ENCODE results near the gene KLF16. TPM values are rescaled to one million over a fixed set of nuclear protein-coding genes. Genes with fewer than 3 reads are reported as not detected.
A peak's percentile ranks its signal among the peaks of the same experiment; 100 is the strongest.

Gene KLF16
- total and polyA plus RNA-seq, 2 experiments from 2014 or later: 4.6 to 11.0 TPM

- Histone ChIP-seq H3K9ac (no peak overlapping the region), H3K9me2 (ENCODE audit: insufficient read depth) (no peaks in the 10 kb centered on the region), H3K4me3 (no peak overlapping the region), H3F3A (ENCODE audit: insufficient read depth) (no peaks in the 10 kb centered on the region), H3K36me3 (ENCODE audit: low read depth) (no peaks in the 10 kb centered on the region), H3K4me1 (ENCODE audit: insufficient read depth) (peaks cover 3% of the 10 kb centered on the region; the same call in 1 of the 2 replicates), H3K4me2 (ENCODE audit: unreplicated experiment) (no peak overlapping the region), H4K20me1 (ENCODE audit: insufficient read depth) (no peaks in the 10 kb centered on the region), H2AFZ (no peak overlapping the region), H3K9me3 (ENCODE audit: low read depth) (no peaks in the 10 kb centered on the region), H3K79me2 (ENCODE audit: insufficient read depth) (no peaks in the 10 kb centered on the region), H3K27ac (no peak overlapping the region), H3K27me3 (replicated peaks; ENCODE audit: insufficient read depth) (no peaks in the 10 kb centered on the region)
- TF ChIP-seq EZH2phosphoT487 (IDR thresholded peaks at IDR 0.05; ENCODE audit: insufficient read depth, low read depth) (no peak), EZH2 (IDR thresholded peaks at IDR 0.05; ENCODE audit: insufficient read depth, poor library complexity, severe bottlenecking) (no peak)
- no peak for DNase-seq
- in situ Hi-C loops (cut with MboI): no loop called here
- 45 to 46% methylated on average over 20 to 28 of the region's 28 CpGs for WGBS, 2 experiments (ENCODE audit: low coverage in 1 of 2, low lambda C conversion rate in 2 of 2, missing lambda C conversion rate in 2 of 2)
These were observed 56.2 kb downstream of the KLF16 start for GRCh38 chr19:1807030-1807694.

GRCh38 chr19:1806184-1807029 lies 57.0 kb downstream of the KLF16 start:
- Histone ChIP-seq H2AFZ (no peak overlapping the region), H3K79me2 (ENCODE audit: insufficient read depth) (no peaks in the 10 kb centered on the region), H3K4me2 (ENCODE audit: unreplicated experiment) (no peak overlapping the region), H3K4me3 (no peak overlapping the region), H3F3A (ENCODE audit: insufficient read depth) (no peaks in the 10 kb centered on the region), H3K27ac (no peak overlapping the region), H3K9me2 (ENCODE audit: insufficient read depth) (no peaks in the 10 kb centered on the region), H3K27me3 (replicated peaks; ENCODE audit: insufficient read depth) (no peaks in the 10 kb centered on the region), H4K20me1 (ENCODE audit: insufficient read depth) (no peaks in the 10 kb centered on the region), H3K9me3 (ENCODE audit: low read depth) (no peaks in the 10 kb centered on the region), H3K36me3 (ENCODE audit: low read depth) (no peaks in the 10 kb centered on the region), H3K9ac (no peak overlapping the region), H3K4me1 (ENCODE audit: insufficient read depth) (peaks cover under 1% of the 10 kb centered on the region; the same call in 1 of the 2 replicates)
- DNase-seq: no peak
- WGBS, 2 experiments (ENCODE audit: low coverage in 1 of 2, low lambda C conversion rate in 2 of 2, missing lambda C conversion rate in 2 of 2): 86 to 93% methylated on average over 31 to 45 of the region's 45 CpGs
- TF ChIP-seq EZH2 (IDR thresholded peaks at IDR 0.05; ENCODE audit: insufficient read depth, poor library complexity, severe bottlenecking) (no peak), EZH2phosphoT487 (IDR thresholded peaks at IDR 0.05; ENCODE audit: insufficient read depth, low read depth) (no peak)
- in situ Hi-C loops (cut with MboI): no loop called here

DNA sequence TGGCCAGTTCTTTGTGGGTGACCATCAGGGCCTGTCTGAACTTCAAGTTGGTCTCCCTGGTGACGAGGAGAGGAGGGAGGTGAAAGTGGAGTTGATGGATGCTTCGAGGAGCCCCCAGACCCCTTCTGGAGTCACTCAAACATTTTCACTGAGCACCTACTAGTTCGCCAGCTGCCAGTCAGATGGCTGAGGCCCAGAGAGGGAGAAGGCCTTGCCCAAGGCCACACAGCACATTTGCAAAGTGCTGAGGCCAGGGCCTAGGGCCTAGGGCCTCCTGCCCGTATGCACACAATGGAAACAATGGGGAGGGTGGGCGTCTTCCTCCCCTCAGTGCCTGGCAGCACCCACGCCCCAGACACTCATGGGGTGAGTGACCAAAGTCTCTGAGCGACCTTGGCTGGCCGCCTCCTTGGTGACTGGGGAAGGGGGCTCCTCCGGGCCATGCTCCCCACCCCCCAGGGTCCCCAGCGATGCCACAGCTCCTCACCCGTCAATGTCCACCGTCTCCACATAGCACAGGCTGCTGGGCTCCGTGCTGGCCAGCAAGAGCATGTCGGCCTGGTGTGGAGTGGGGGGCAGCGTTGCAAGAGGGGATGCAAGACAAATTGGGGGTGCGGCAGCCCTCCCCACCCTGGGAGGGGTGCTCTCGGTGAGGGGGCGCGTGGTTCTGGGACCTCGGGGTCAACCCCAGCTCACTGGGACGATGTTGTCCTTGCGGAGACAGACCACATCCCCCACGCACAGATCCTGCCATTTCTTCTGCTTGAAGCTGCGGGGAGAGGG lies 57.8 kb downstream of the KLF16 start:
- in situ Hi-C loops (cut with MboI): no loop called here
- Histone ChIP-seq H3K36me3 (ENCODE audit: low read depth) (no peaks in the 10 kb centered on the region), H2AFZ (no peak overlapping the region), H3K27ac (no peak overlapping the region), H3K4me2 (ENCODE audit: unreplicated experiment) (no peak overlapping the region), H3K9me3 (ENCODE audit: low read depth) (no peaks in the 10 kb centered on the region), H3K27me3 (replicated peaks; ENCODE audit: insufficient read depth) (no peaks in the 10 kb centered on the region), H3K9ac (no peak overlapping the region), H3K9me2 (ENCODE audit: insufficient read depth) (no peaks in the 10 kb centered on the region), H3K4me3 (no peak overlapping the region), H3K79me2 (ENCODE audit: insufficient read depth) (no peaks in the 10 kb centered on the region), H4K20me1 (ENCODE audit: insufficient read depth) (no peaks in the 10 kb centered on the region), H3K4me1 (ENCODE audit: insufficient read depth) (no peaks in the 10 kb centered on the region), H3F3A (ENCODE audit: insufficient read depth) (no peaks in the 10 kb centered on the region)
- TF ChIP-seq EZH2phosphoT487 (IDR thresholded peaks at IDR 0.05; ENCODE audit: insufficient read depth, low read depth) (no peak), EZH2 (IDR thresholded peaks at IDR 0.05; ENCODE audit: insufficient read depth, poor library complexity, severe bottlenecking) (no peak)
- DNase-seq: no peak
- WGBS, 2 experiments (ENCODE audit: low coverage in 1 of 2, low lambda C conversion rate in 2 of 2, missing lambda C conversion rate in 2 of 2): 91 to 94% methylated on average over 22 to 24 of the region's 24 CpGs

- WGBS, 2 experiments (ENCODE audit: low coverage in 1 of 2, low lambda C conversion rate in 2 of 2, missing lambda C conversion rate in 2 of 2): 97 to 99% methylated on average over 6 of the region's 6 CpGs
- H3K4me3 ChIP-seq: no peak overlapping the region
- no peaks in the 10 kb centered on the region for H3F3A ChIP-seq (ENCODE audit: insufficient read depth)
- no peak overlapping the region for H2AFZ ChIP-seq
- no peaks in the 10 kb centered on the region for H3K36me3 ChIP-seq (ENCODE audit: low read depth)
- H3K4me1 ChIP-seq (ENCODE audit: insufficient read depth): no peaks in the 10 kb centered on the region
- no peak overlapping the region for H3K27ac ChIP-seq
- H3K27me3 ChIP-seq (replicated peaks; ENCODE audit: insufficient read depth): no peaks in the 10 kb centered on the region
- DNase-seq: no peak
- H3K9ac ChIP-seq: no peak overlapping the region
- no peak overlapping the region for H3K4me2 ChIP-seq (ENCODE audit: unreplicated experiment)
- TF ChIP-seq EZH2 (IDR thresholded peaks at IDR 0.05; ENCODE audit: insufficient read depth, poor library complexity, severe bottlenecking): no peak
- H4K20me1 ChIP-seq (ENCODE audit: insufficient read depth): no peaks in the 10 kb centered on the region
- H3K9me3 ChIP-seq (ENCODE audit: low read depth): no peaks in the 10 kb centered on the region
- in situ Hi-C loops (cut with MboI): no loop called here
- no peaks in the 10 kb centered on the region for H3K9me2 ChIP-seq (ENCODE audit: insufficient read depth)
- no peaks in the 10 kb centered on the region for H3K79me2 ChIP-seq (ENCODE audit: insufficient read depth)
These were observed 58.5 kb downstream of the KLF16 start for GRCh38 chr19:1804858-1805257.

MicroRNAs encoded within 50 kb of the gene (microRNA counts, 767-probe panel; counts per million panel counts)
- microRNA hsa-miR-1909-3p: 447 counts per million, percentile 86 among the panel's probes with 10 or more counts

Small RNA genes within 50 kb of the gene (microRNA-seq; reads per million reads assigned to microRNA genes)
- gene MIR1909 (ENCODE audit: borderline number of aligned reads): 7.7 reads per million, percentile 12 among the genes with 10 or more reads in this experiment

Other genes starting within 250 kb of the KLF16 start
- gene TCF3, start 211.0 kb downstream of the KLF16 start, total RNA-seq (2014; rRNA removed; shearing (Covaris generic)): 58.9 and 60.6 TPM in 2 replicates
- 16.2 and 18.3 TPM in 2 replicates for gene TCF3, start 211.0 kb downstream of the KLF16 start, polyA plus RNA-seq (2016; fragmentation: Nextera tagmentation; extraction: Ambion mirVana)
- gene ONECUT3, start 110.1 kb downstream of the KLF16 start, total RNA-seq (2014; rRNA removed; shearing (Covaris generic)): not detected in 2 replicates
- not detected in 2 replicates for gene ONECUT3, start 110.1 kb downstream of the KLF16 start, polyA plus RNA-seq (2016; fragmentation: Nextera tagmentation; extraction: Ambion mirVana)
- 0.32 and 2.5 TPM in 2 replicates for gene ATP8B3, start 51.3 kb downstream of the KLF16 start, total RNA-seq (2014; rRNA removed; shearing (Covaris generic))
- 1.8 and 1.9 TPM in 2 replicates for gene ATP8B3, start 51.3 kb downstream of the KLF16 start, polyA plus RNA-seq (2016; fragmentation: Nextera tagmentation; extraction: Ambion mirVana)
- 4.2 and 5.2 TPM in 2 replicates for gene REXO1, start 15.1 kb downstream of the KLF16 start, total RNA-seq (2014; rRNA removed; shearing (Covaris generic))
- gene REXO1, start 15.1 kb downstream of the KLF16 start, polyA plus RNA-seq (2016; fragmentation: Nextera tagmentation; extraction: Ambion mirVana): 4.2 and 4.9 TPM in 2 replicates
- 147 and 157 TPM in 2 replicates for gene ABHD17A, start 21.9 kb upstream of the KLF16 start, total RNA-seq (2014; rRNA removed; shearing (Covaris generic))
- gene ABHD17A, start 21.9 kb upstream of the KLF16 start, polyA plus RNA-seq (2016; fragmentation: Nextera tagmentation; extraction: Ambion mirVana): 37.6 and 39.4 TPM in 2 replicates
- gene ADAT3, start 41.8 kb upstream of the KLF16 start, total RNA-seq (2014; rRNA removed; shearing (Covaris generic)): 0.22 and 3.2 TPM in 2 replicates
- gene ADAT3, start 41.8 kb upstream of the KLF16 start, polyA plus RNA-seq (2016; fragmentation: Nextera tagmentation; extraction: Ambion mirVana): 2.4 and 3.2 TPM in 2 replicates
- 110 and 185 TPM in 2 replicates for gene SCAMP4, start 41.8 kb upstream of the KLF16 start, total RNA-seq (2014; rRNA removed; shearing (Covaris generic))
- 73.9 and 81.9 TPM in 2 replicates for gene SCAMP4, start 41.8 kb upstream of the KLF16 start, polyA plus RNA-seq (2016; fragmentation: Nextera tagmentation; extraction: Ambion mirVana)
- 76.6 and 81.4 TPM in 2 replicates for gene CSNK1G2, start 77.6 kb upstream of the KLF16 start, total RNA-seq (2014; rRNA removed; shearing (Covaris generic))
- 9.5 and 15.2 TPM in 2 replicates for gene CSNK1G2, start 77.6 kb upstream of the KLF16 start, polyA plus RNA-seq (2016; fragmentation: Nextera tagmentation; extraction: Ambion mirVana)
- 69.5 and 72.0 TPM in 2 replicates for gene BTBD2, start 152.1 kb upstream of the KLF16 start, total RNA-seq (2014; rRNA removed; shearing (Covaris generic))
- 6.8 and 9.0 TPM in 2 replicates for gene BTBD2, start 152.1 kb upstream of the KLF16 start, polyA plus RNA-seq (2016; fragmentation: Nextera tagmentation; extraction: Ambion mirVana)
- gene MKNK2, start 187.7 kb upstream of the KLF16 start, total RNA-seq (2014; rRNA removed; shearing (Covaris generic)): 78.6 and 83.2 TPM in 2 replicates
- 28.9 and 37.6 TPM in 2 replicates for gene MKNK2, start 187.7 kb upstream of the KLF16 start, polyA plus RNA-seq (2016; fragmentation: Nextera tagmentation; extraction: Ambion mirVana)
- gene MOB3A, start 232.7 kb upstream of the KLF16 start, total RNA-seq (2014; rRNA removed; shearing (Covaris generic)): 38.7 and 53.1 TPM in 2 replicates
- gene MOB3A, start 232.7 kb upstream of the KLF16 start, polyA plus RNA-seq (2016; fragmentation: Nextera tagmentation; extraction: Ambion mirVana): 53.7 and 57.0 TPM in 2 replicates
- gene IZUMO4, start 233.3 kb upstream of the KLF16 start, total RNA-seq (2014; rRNA removed; shearing (Covaris generic)): 1.6 and 2.3 TPM in 2 replicates
- gene IZUMO4, start 233.3 kb upstream of the KLF16 start, polyA plus RNA-seq (2016; fragmentation: Nextera tagmentation; extraction: Ambion mirVana): 0.89 and 1.5 TPM in 2 replicates

Data from GM23248 (cell line).